GM19467 (cell line): Measurements from ENCODE around the gene CCDC18.
"Not testable (repeated sequence)": the region's sequence is repeated elsewhere in the genome, so short reads cannot be mapped to it uniquely, and the experiment has no call there.

ENCODE experiments used
- ATAC-seq: cut with Tn5 transposase; IDR thresholded peaks from one replicate; pipeline ENCODE4 v1.9.1; 2021; ENCODE audit warnings: mild to moderate bottlenecking, moderate library complexity; ENCODE audit not compliant: unreplicated experiment

CCDC18 gene

GRCh38 chr1:93174638-93175037, 5.9 kb upstream of the CCDC18 start:
- ATAC-seq, result not testable (repeated sequence)

- ATAC-seq, result no peak
Observed at GRCh38 chr1:93177991-93178390, 2.5 kb upstream of the CCDC18 start.

- no peak for ATAC-seq
Observed at GRCh38 chr1:93178418-93178817, 2.1 kb upstream of the CCDC18 start.

GRCh38 chr1:93179886-93180722, 420 bp upstream of the CCDC18 start, which contains the start of gene TMED5:
Gene TMED5 (minus strand): TSS chr1:93180413. CDS start chr1:93180242, 171 bp downstream.
- ATAC-seq, result peak; percentile 88

GRCh38 chr1:93186667-93187066, 6.1 kb downstream of the CCDC18 start:
- no peak for ATAC-seq

GRCh38 chr1:93190432-93190831, 9.9 kb downstream of the CCDC18 start:
- ATAC-seq, result no peak

- no peak for ATAC-seq
Observed at GRCh38 chr1:93194231-93194990, 13.9 kb downstream of the CCDC18 start.

- no peak for ATAC-seq
Observed at GRCh38 chr1:93196591-93196990, 16.1 kb downstream of the CCDC18 start.

- ATAC-seq, result no peak
Observed at GRCh38 chr1:93199150-93199549, 18.6 kb downstream of the CCDC18 start.

- no peak for ATAC-seq
Observed at GRCh38 chr1:93200086-93200620, 19.6 kb downstream of the CCDC18 start.

GRCh38 chr1:93200714-93201113, 20.2 kb downstream of the CCDC18 start:
- ATAC-seq, result no peak

GRCh38 chr1:93205892-93206566, 25.5 kb downstream of the CCDC18 start:
- ATAC-seq, result no peak

GRCh38 chr1:93206567-93206954, 26.0 kb downstream of the CCDC18 start:
- no peak for ATAC-seq

GRCh38 chr1:93207211-93207610, 26.7 kb downstream of the CCDC18 start:
- no peak for ATAC-seq

GRCh38 chr1:93215322-93215721, 34.8 kb downstream of the CCDC18 start:
- no peak for ATAC-seq

GRCh38 chr1:93219443-93219842, 38.9 kb downstream of the CCDC18 start:
- no peak for ATAC-seq

GRCh38 chr1:93220716-93221115, 40.2 kb downstream of the CCDC18 start:
- not testable (repeated sequence) for ATAC-seq

- no peak for ATAC-seq
Observed at GRCh38 chr1:93221913-93222312, 41.4 kb downstream of the CCDC18 start.

- ATAC-seq, result no peak
Observed at GRCh38 chr1:93223023-93223675, 42.6 kb downstream of the CCDC18 start.

GRCh38 chr1:93235261-93235660, 54.7 kb downstream of the CCDC18 start:
- ATAC-seq, result no peak

GRCh38 chr1:93237021-93237420, 56.5 kb downstream of the CCDC18 start:
- no peak for ATAC-seq
